Measurements from ENCODE around the gene ATP6V0E1. TPM values are rescaled to one million over a fixed set of nuclear protein-coding genes. Genes with fewer than 3 reads are reported as not detected.
"Not testable (repeated sequence)": the region's sequence is repeated elsewhere in the genome, so short reads cannot be mapped to it uniquely, and the experiment has no call there.

The ATP6V0E1 gene
- total RNA-seq, 2 experiments from 2014 or later = 122 to 129 TPM

DNA sequence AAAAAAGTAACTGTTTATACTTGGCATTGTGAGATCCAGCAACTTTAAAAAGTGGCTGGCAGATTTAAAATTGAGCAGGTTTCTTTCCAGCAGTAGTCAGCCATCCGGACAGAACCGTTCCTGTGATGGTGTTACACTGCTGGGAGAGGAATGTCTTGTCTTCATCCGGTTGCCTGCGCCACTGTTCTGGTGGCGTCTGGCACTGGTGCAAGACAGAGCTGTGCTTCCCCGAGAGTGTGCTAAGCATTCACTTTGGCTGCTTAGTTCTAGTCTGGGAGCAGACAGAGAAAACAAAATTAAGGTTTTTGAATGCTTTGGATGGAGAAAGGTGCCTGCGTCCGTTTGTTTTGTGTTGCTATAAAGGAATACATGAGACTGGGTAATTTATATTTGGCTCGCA is 37.1 kb downstream of the ATP6V0E1 start:
- Mint-ChIP-seq H3K4me1 (ENCODE audit: low read depth) (peaks cover 12% of the 10 kb centered on the region), H3K9me3 (ENCODE audit: insufficient read depth) (no peaks in the 10 kb centered on the region), H3K4me3 (no peak overlapping the region), H3K27ac (no peak overlapping the region), H3K27me3 (ENCODE audit: low read depth) (no peaks in the 10 kb centered on the region), H3K36me3 (ENCODE audit: low read depth) (peaks cover 43% of the 10 kb centered on the region)
- DNase-seq (no peak), ATAC-seq (no peak)
- POLR2A ChIA-PET = interaction anchor here (0.9 kb wide), 1 partner anchor 61 kb away, joined by 4 read pairs; the partner anchor contains the start of gene RPL26L1
- CTCF ChIA-PET = no interaction called here

DNA sequence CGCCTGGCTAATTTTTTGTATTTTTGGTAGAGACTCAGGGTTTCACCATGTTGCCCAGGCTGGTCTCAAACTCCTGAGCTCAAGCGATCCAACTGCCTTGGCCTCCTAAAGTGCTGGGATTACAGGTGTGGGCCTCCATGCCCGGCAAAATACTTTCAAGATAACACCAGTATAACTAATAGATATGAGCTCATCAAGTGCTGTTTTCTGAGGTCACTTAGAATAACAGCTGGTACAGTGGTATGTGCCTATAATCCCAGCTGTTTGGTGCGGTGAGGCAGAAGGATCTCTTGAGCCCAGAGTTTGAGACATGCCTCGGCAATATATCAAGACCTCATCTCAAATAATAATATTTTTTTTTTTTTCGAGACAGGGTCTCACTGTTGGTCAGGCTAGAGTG is 42.1 kb downstream of the ATP6V0E1 start:
- Mint-ChIP-seq H3K27me3 (ENCODE audit: low read depth) (no peaks in the 10 kb centered on the region), H3K4me1 (ENCODE audit: low read depth) (no peaks in the 10 kb centered on the region), H3K36me3 (ENCODE audit: low read depth) (peaks cover 32% of the 10 kb centered on the region), H3K9me3 (ENCODE audit: insufficient read depth) (no peaks in the 10 kb centered on the region), H3K27ac (peak overlapping the region; percentile 19), H3K4me3 (no peak overlapping the region)
- no peak for DNase-seq
- ChIA-PET CTCF (no interaction called here), POLR2A (no interaction called here)
- ATAC-seq = no peak

DNA sequence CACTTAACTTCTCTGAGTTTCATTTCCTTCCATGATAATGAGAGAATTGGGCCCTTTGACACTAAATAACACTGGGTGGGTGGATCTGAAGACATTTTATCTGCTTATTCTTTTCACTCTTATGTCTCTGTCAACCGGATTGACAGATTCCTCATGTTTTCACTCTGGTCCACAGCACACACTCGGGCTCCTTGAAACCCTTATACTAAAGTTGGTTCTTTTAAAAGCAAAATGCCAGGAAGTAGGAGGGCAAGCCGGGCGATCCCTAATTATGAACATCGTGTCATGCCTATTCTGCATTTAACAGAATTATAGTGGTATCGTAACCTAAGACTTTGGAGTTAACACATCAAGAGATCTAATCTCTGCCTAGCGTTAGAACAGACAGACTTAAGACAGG is 44.3 kb downstream of the ATP6V0E1 start:
- H3K4me3 Mint-ChIP-seq = no peak overlapping the region
- no peak overlapping the region for H3K27ac Mint-ChIP-seq
- DNase-seq (no peak), ATAC-seq (no peak)
- ChIA-PET POLR2A (no interaction called here), CTCF (no interaction called here)
- peaks cover 16% of the 10 kb centered on the region for H3K36me3 Mint-ChIP-seq (ENCODE audit: low read depth)
- no peaks in the 10 kb centered on the region for H3K9me3 Mint-ChIP-seq (ENCODE audit: insufficient read depth)
- no peaks in the 10 kb centered on the region for H3K4me1 Mint-ChIP-seq (ENCODE audit: low read depth)
- no peaks in the 10 kb centered on the region for H3K27me3 Mint-ChIP-seq (ENCODE audit: low read depth)

- peaks cover under 1% of the 10 kb centered on the region for H3K4me1 Mint-ChIP-seq (ENCODE audit: low read depth)
- no peak for ATAC-seq
- ChIA-PET CTCF (no interaction called here), POLR2A (interaction anchor here (1.2 to 1.3 kb wide), 2 partner anchors 28 to 45 kb away, joined by 3 to 8 read pairs; partner anchors contain the start of gene ATP6V0E1)
- H3K27ac Mint-ChIP-seq = no peak overlapping the region
- H3K36me3 Mint-ChIP-seq (ENCODE audit: low read depth) = peaks cover 10% of the 10 kb centered on the region
- no peak for DNase-seq
- H3K27me3 Mint-ChIP-seq (ENCODE audit: low read depth) = no peaks in the 10 kb centered on the region
- no peak overlapping the region for H3K4me3 Mint-ChIP-seq
- no peaks in the 10 kb centered on the region for H3K9me3 Mint-ChIP-seq (ENCODE audit: insufficient read depth)
Measured at GRCh38 chr5:173028811-173029327, 45.3 kb downstream of the ATP6V0E1 start.

DNA sequence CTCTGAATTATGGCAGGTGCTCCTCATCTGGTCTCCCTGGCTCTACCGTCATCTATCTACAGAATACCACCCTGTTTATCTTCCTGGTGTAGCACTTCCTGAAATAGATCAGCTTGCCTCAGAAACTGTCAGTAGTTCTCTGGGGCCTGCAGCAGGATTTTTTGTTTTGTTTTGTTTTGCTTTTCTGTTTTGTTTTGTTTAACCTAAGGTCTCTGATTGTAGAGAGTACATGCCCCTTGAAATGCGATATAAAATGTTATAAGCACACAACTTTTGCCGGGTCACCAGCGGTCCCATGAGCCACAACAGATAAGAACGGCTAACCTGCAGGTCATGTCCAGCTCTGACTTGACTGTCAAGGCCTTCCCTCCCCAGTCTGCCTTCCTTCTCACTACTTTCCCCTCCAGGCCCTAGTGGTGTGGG is 45.9 kb downstream of the ATP6V0E1 start:
- Mint-ChIP-seq H3K9me3 (ENCODE audit: insufficient read depth) (no peaks in the 10 kb centered on the region), H3K4me3 (no peak overlapping the region), H3K4me1 (ENCODE audit: low read depth) (peaks cover 7% of the 10 kb centered on the region), H3K27ac (no peak overlapping the region), H3K27me3 (ENCODE audit: low read depth) (no peaks in the 10 kb centered on the region), H3K36me3 (ENCODE audit: low read depth) (peaks cover 13% of the 10 kb centered on the region)
- ChIA-PET POLR2A (interaction anchor here (1.2 to 1.3 kb wide), 2 partner anchors 28 to 46 kb away, joined by 3 to 8 read pairs; partner anchors contain the start of gene ATP6V0E1), CTCF (interaction anchor here (0.9 kb wide), 1 partner anchor 45 kb away, joined by 3 read pairs; no protein-coding TSS in a partner anchor)
- ATAC-seq = no peak
- DNase-seq = no peak

- CTCF ChIA-PET; H3K9me3 Mint-ChIP-seq (ENCODE audit: insufficient read depth); H3K27ac Mint-ChIP-seq; H3K27me3 Mint-ChIP-seq (ENCODE audit: low read depth); H3K4me3 Mint-ChIP-seq; ATAC-seq; DNase-seq: not testable (repeated sequence)
- POLR2A ChIA-PET = interaction anchor here (1.2 kb wide), 1 partner anchor 48 kb away, joined by 3 read pairs; the partner anchor contains the start of gene ATP6V0E1
- Mint-ChIP-seq H3K4me1 (ENCODE audit: low read depth) (peaks cover 31% of the 10 kb centered on the region), H3K36me3 (ENCODE audit: low read depth) (peaks cover 27% of the 10 kb centered on the region)
Measured at GRCh38 chr5:173032096-173032495, 48.5 kb downstream of the ATP6V0E1 start.

GRCh38 chr5:173032730-173033129 is 49.2 kb downstream of the ATP6V0E1 start:
- CTCF ChIA-PET = no interaction called here
- Mint-ChIP-seq H3K27ac (no peak overlapping the region), H3K9me3 (ENCODE audit: insufficient read depth) (no peaks in the 10 kb centered on the region), H3K4me1 (ENCODE audit: low read depth) (peaks cover 34% of the 10 kb centered on the region), H3K36me3 (ENCODE audit: low read depth) (peaks cover 29% of the 10 kb centered on the region), H3K4me3 (no peak overlapping the region), H3K27me3 (ENCODE audit: low read depth) (no peaks in the 10 kb centered on the region)
- DNase-seq (no peak), ATAC-seq (no peak)
- POLR2A ChIA-PET = interaction anchor here (1.2 to 1.8 kb wide), 2 partner anchors 25 to 49 kb away, joined by 3 to 4 read pairs; partner anchors contain the start of gene ATP6V0E1

DNA sequence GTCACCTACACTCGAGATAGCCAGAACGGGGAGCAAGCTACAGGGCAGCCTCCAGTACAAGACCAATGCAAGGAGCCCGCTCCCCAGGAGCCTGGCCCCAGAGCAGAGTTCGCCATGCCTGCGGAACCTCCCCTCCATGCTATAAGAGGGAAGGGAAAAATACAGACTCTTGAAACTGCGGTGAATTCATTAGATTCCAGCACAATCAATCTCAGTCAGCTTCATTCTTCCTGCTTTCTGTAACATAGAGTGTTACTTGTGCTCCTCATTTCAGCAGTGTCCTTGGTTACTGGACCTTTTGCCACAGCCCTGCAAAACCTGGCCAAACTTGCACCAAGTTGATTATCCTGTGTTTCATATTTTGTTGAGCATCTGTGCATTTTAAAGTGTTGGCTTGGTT is 50.4 kb downstream of the ATP6V0E1 start:
- CTCF ChIA-PET = interaction anchor here (1.6 kb wide), 1 partner anchor 50 kb away, joined by 3 read pairs; no protein-coding TSS in a partner anchor
- no peak for DNase-seq
- Mint-ChIP-seq H3K36me3 (ENCODE audit: low read depth) (peaks cover 27% of the 10 kb centered on the region), H3K4me3 (no peak overlapping the region), H3K27ac (peak overlapping the region; percentile 78), H3K9me3 (ENCODE audit: insufficient read depth) (no peaks in the 10 kb centered on the region), H3K27me3 (ENCODE audit: low read depth) (no peaks in the 10 kb centered on the region), H3K4me1 (ENCODE audit: low read depth) (peaks cover 34% of the 10 kb centered on the region)
- POLR2A ChIA-PET = interaction anchor here (0.7 to 1.8 kb wide), 2 partner anchors 23 to 49 kb away, joined by 4 to 6 read pairs; no protein-coding TSS in a partner anchor
- ATAC-seq = no peak

DNA sequence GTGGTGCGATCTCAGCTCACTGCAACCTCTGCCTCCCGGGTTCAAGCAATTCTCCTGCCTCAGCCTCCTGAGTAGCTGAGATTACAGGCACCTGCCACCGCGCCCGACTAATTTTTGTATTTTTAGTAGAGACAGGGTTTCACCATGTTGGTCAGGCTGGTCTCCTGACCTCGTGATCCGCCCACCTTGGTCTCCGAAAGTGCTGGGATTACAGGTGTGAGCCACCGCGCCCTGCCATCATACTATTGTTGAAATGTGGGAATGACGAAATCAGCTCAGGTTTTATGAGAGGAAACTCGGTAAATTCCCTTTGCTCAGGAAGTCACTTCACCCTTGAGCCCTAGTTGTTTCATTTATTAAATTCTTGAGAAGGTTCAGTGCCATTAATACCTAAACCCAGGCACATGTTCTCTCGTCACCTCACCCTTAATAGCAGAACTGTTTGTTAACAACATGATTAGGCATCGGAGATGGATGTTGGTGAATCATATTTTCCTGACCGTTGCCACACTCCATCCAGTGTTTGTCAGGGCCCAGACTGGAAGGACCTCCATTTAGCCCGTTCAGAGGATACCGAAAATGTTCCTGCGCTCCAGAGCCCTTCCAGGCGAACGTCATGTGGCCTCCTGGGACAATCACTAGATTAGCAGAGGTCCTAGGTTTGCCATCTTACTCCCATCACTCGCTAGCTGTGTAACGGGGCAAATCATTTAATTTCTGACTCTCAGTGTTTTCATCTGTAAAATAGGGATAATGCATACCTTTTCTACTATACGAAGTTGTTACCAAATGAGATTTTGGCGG is 52.5 kb downstream of the ATP6V0E1 start:
- no peaks in the 10 kb centered on the region for H3K27me3 Mint-ChIP-seq (ENCODE audit: low read depth)
- H3K27ac Mint-ChIP-seq = peak overlapping the region; percentile 91
- H3K4me1 Mint-ChIP-seq (ENCODE audit: low read depth) = peaks cover 41% of the 10 kb centered on the region
- DNase-seq = no peak
- H3K9me3 Mint-ChIP-seq (ENCODE audit: insufficient read depth) = no peaks in the 10 kb centered on the region
- H3K36me3 Mint-ChIP-seq (ENCODE audit: low read depth) = peaks cover 29% of the 10 kb centered on the region
- ATAC-seq = no peak
- POLR2A ChIA-PET = interaction anchor here (0.7 to 2.6 kb wide), 3 partner anchors 21 to 52 kb away, joined by 3 to 12 read pairs (median 6); partner anchors contain the start of gene ATP6V0E1
- CTCF ChIA-PET = interaction anchor here (0.8 to 1.7 kb wide), 8 partner anchors 14 to 109 kb away, joined by 3 to 11 read pairs (median 5); partner anchors contain the start of genes BNIP1 and RPL26L1
- peak overlapping the region; percentile 65 for H3K4me3 Mint-ChIP-seq

DNA sequence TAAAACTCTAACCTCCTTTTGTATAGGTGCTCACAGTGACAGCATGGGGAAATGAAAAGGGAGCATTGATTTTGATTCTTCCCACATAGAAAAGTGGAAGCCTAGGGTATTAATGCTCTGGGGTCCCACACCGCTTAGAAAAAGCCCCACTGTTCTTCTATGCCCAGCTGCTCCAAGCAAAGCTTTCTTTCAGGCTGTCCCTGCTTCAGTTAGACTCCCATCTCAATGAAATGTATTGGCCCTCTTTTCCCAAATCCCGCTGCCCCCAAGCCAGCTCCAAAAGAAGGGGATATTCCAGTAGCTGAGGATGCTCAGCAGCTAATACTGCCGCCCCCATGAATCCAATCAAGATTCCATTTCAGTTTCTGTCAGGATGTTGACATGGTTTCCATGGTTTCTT is 55.6 kb downstream of the ATP6V0E1 start:
- CTCF ChIA-PET = interaction anchor here (1.2 to 1.9 kb wide), 3 partner anchors 11 to 80 kb away, joined by 3 to 7 read pairs (median 4); partner anchors contain the start of gene RPL26L1
- Mint-ChIP-seq H3K27me3 (ENCODE audit: low read depth) (no peaks in the 10 kb centered on the region), H3K4me3 (no peak overlapping the region), H3K4me1 (ENCODE audit: low read depth) (peaks cover 38% of the 10 kb centered on the region), H3K27ac (no peak overlapping the region), H3K9me3 (ENCODE audit: insufficient read depth) (no peaks in the 10 kb centered on the region), H3K36me3 (ENCODE audit: low read depth) (peaks cover 26% of the 10 kb centered on the region)
- POLR2A ChIA-PET = interaction anchor here (1.1 to 1.9 kb wide), 2 partner anchors 18 to 55 kb away, joined by 3 to 7 read pairs; no protein-coding TSS in a partner anchor
- DNase-seq = no peak
- no peak for ATAC-seq

DNA sequence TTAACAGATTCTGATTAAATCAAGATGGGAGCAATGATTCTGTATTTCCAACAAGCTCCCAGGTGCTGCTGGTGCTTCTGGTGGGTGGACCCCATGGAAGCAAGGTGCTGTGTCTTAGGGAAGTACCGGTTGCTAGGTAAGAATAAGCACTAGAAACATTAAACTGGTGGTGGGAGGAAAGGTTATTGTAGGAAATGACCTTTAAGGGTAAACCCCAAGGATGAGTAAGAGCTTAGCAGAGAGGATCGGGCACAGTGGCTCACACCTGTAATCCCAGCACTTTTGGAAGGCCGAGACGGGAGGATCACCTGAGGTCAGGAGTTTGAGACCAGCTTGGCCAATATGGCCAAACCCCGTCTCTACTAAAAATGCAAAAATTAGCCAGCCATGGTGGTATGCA is 56.4 kb downstream of the ATP6V0E1 start:
- DNase-seq = no peak
- no peak overlapping the region for H3K27ac Mint-ChIP-seq
- no peaks in the 10 kb centered on the region for H3K9me3 Mint-ChIP-seq (ENCODE audit: insufficient read depth)

More for the DNA sequence above, 56.4 kb downstream of the ATP6V0E1 start:
- ChIA-PET POLR2A (interaction anchor here (1.1 to 1.9 kb wide), 2 partner anchors 17 to 56 kb away, joined by 3 to 7 read pairs; no protein-coding TSS in a partner anchor), CTCF (interaction anchor here (1.4 to 1.9 kb wide), 2 partner anchors 10 to 13 kb away, joined by 4 to 7 read pairs; no protein-coding TSS in a partner anchor)
- Mint-ChIP-seq H3K27me3 (ENCODE audit: low read depth) (no peaks in the 10 kb centered on the region), H3K4me1 (ENCODE audit: low read depth) (peaks cover 30% of the 10 kb centered on the region), H3K36me3 (ENCODE audit: low read depth) (peaks cover 18% of the 10 kb centered on the region), H3K4me3 (no peak overlapping the region)
- no peak for ATAC-seq

All from activated CD8-positive, alpha-beta T cell treated with anti-CD3 and anti-CD28 coated beads, Interleukin-2, amount 10 ng/mL, durations not matched to agents 7 days and 5 days (primary cell).